Measurements from ENCODE around the gene WNT3. TPM values are rescaled to one million over a fixed set of nuclear protein-coding genes. Genes with fewer than 3 reads are reported as not detected.

WNT3 gene
- total and polyA plus RNA-seq, 10 donors: 0.32 to 0.94 (median 0.67) TPM

DNA sequence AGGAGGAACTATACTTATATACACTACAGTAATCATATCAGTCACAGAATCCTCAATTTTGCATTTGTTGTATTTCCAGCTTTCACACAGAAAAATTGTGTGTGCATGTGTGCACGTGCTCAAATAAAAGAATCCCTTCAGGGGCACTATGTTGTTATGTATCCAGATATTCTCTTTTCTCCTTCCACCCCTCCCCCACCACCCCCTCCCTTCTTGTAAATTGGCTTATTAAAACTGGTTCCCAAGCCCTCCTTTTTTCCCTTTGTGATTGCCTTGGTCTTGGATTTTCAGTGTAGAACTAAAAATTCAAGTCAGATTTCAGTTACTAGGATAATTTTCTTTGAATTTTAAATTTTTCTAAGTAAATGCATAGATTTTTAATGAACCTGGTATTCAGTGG is 86.3 kb downstream of the WNT3 start:
- no peak overlapping the region for H3K27ac ChIP-seq
- DNase-seq: no peak
- TF ChIP-seq, protein P1, sequence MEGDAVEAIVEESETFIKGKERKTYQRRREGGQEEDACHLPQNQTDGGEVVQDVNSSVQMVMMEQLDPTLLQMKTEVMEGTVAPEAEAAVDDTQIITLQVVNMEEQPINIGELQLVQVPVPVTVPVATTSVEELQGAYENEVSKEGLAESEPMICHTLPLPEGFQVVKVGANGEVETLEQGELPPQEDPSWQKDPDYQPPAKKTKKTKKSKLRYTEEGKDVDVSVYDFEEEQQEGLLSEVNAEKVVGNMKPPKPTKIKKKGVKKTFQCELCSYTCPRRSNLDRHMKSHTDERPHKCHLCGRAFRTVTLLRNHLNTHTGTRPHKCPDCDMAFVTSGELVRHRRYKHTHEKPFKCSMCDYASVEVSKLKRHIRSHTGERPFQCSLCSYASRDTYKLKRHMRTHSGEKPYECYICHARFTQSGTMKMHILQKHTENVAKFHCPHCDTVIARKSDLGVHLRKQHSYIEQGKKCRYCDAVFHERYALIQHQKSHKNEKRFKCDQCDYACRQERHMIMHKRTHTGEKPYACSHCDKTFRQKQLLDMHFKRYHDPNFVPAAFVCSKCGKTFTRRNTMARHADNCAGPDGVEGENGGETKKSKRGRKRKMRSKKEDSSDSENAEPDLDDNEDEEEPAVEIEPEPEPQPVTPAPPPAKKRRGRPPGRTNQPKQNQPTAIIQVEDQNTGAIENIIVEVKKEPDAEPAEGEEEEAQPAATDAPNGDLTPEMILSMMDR (IDR thresholded peaks at IDR 0.05 in 8 of 11, conservative IDR thresholded peaks at IDR 0.05 in 3 of 11): no peak
- TF ChIP-seq POLR2A (IDR thresholded peaks at IDR 0.05) (no peak), POLR2AphosphoS5 (IDR thresholded peaks at IDR 0.05) (no peak)
- H3K4me3 ChIP-seq: no peak overlapping the region
- peaks cover 0 to 17% (median 15%) of the 10 kb centered on the region in 6 donors for H3K4me1 ChIP-seq
- no peaks in the 10 kb centered on the region for H3K9me3 ChIP-seq
- WGBS, 5 donors: 83 to 100% (median 96%) methylated on average over 1 of the region's 1 CpG
- peaks cover 0 to 71% (median 15%) of the 10 kb centered on the region in 6 donors for H3K36me3 ChIP-seq
- intact Hi-C loops (cut with DNase I; ENCODE audit: low total_unique reads): no loop called here
- H3K27me3 ChIP-seq (replicated peaks in 1 of 7): no peaks in the 10 kb centered on the region

GRCh38 chr17:46730679-46731078 is 87.8 kb downstream of the WNT3 start:
- no peak for DNase-seq
- no peaks in the 10 kb centered on the region for H3K9me3 ChIP-seq
- WGBS, 5 donors: 95 to 98% (median 97%) methylated on average over 1 of the region's 1 CpG
- TF ChIP-seq POLR2AphosphoS5 (IDR thresholded peaks at IDR 0.05) (no peak), POLR2A (IDR thresholded peaks at IDR 0.05) (no peak)
- TF ChIP-seq, protein P1 (IDR thresholded peaks at IDR 0.05 in 8 of 11, conservative IDR thresholded peaks at IDR 0.05 in 3 of 11): no peak
- no peak overlapping the region for H3K4me3 ChIP-seq
- intact Hi-C loops (cut with DNase I; ENCODE audit: low total_unique reads): no loop called here
- H3K27me3 ChIP-seq (replicated peaks in 1 of 7): no peaks in the 10 kb centered on the region
- H3K4me1 ChIP-seq: peaks cover 0 to 3% (median 1%) of the 10 kb centered on the region in 6 donors
- peaks cover 0 to 85% (median 18%) of the 10 kb centered on the region in 6 donors for H3K36me3 ChIP-seq
- H3K27ac ChIP-seq: no peak overlapping the region

DNA sequence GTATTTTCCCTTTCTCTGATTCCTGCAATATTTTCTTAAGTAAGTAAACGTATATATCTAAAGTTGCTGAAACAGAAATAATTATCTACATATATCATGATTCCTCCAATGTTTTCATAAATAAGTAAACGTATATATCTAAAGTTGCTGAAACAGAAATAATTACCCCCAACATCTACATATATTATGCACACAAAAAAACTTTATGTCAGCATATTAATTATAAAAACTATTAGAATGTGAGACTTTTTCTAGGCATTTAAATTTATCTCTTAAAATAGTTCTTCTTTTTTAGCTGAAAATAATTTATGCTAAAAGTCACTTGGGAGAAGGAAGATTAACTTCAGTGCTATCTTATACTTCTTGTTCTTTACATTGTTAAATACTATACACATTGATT is 88.5 kb downstream of the WNT3 start:
- no peak for DNase-seq
- peaks cover 0 to 90% (median 18%) of the 10 kb centered on the region in 6 donors for H3K36me3 ChIP-seq

DNA sequence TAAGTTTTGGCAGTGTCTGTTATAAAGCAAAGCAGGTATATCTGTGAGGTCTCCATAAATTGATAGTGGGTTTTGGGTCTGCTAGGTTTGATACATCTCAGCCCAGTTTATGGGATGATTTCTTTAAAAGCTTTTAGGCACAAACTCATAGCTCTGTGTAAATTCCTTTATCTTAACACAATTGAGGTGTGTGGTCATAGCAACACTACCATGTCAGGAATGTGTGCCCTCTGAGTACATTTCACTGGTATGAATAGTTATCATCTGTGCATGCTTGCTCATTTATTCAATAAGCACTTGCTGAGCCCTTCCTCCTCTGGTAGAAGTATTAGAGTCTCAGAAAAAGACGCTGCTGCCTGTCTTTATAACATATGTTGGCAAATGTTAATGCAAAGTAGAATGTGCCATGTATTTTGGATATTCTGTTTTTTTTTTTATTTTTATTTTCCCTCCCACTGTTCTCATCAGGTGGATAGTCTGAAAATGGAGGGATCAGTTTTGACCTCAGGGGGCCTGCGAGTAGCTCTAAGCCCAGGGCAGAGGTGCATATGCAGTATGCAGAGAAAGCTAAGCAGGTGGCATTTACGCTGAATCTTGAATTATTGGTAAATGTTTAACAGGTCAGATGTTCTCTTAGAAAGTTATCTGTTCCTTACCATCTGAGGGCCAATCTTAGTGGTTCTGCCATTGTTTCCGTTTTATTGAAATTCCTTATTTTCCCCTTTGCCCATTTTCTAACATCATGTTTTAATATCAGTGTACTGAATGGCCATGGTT is 90.7 kb downstream of the WNT3 start:
- intact Hi-C loops (cut with DNase I; ENCODE audit: low total_unique reads): no loop called here
- H3K4me3 ChIP-seq: no peak overlapping the region
- TF ChIP-seq POLR2A (IDR thresholded peaks at IDR 0.05) (no peak), POLR2AphosphoS5 (IDR thresholded peaks at IDR 0.05) (no peak)
- TF ChIP-seq, protein P1 (IDR thresholded peaks at IDR 0.05 in 8 of 11, conservative IDR thresholded peaks at IDR 0.05 in 3 of 11): no peak
- 96 to 97% (median 97%) methylated on average over 4 of the region's 4 CpGs for WGBS, 5 donors
- H3K36me3 ChIP-seq: peaks cover 0 to 95% (median 14%) of the 10 kb centered on the region in 6 donors
- DNase-seq: no peak
- H3K27ac ChIP-seq: no peak overlapping the region
- H3K27me3 ChIP-seq (replicated peaks in 1 of 7): no peaks in the 10 kb centered on the region
- H3K4me1 ChIP-seq: no peaks in the 10 kb centered on the region
- H3K9me3 ChIP-seq: no peaks in the 10 kb centered on the region

More for the DNA sequence above, 88.5 kb downstream of the WNT3 start:
- intact Hi-C loops (cut with DNase I; ENCODE audit: low total_unique reads): no loop called here
- no peak overlapping the region for H3K4me3 ChIP-seq
- WGBS, 5 donors: 93 to 96% (median 95%) methylated on average over 2 of the region's 2 CpGs
- H3K9me3 ChIP-seq: no peaks in the 10 kb centered on the region
- no peak overlapping the region for H3K27ac ChIP-seq
- TF ChIP-seq POLR2A (IDR thresholded peaks at IDR 0.05): no peak
- no peak for TF ChIP-seq POLR2AphosphoS5 (IDR thresholded peaks at IDR 0.05)
- TF ChIP-seq, protein P1 (IDR thresholded peaks at IDR 0.05 in 8 of 11, conservative IDR thresholded peaks at IDR 0.05 in 3 of 11): no peak
- no peaks in the 10 kb centered on the region for H3K4me1 ChIP-seq
- H3K27me3 ChIP-seq (replicated peaks in 1 of 7): no peaks in the 10 kb centered on the region

Measured in spleen (tissue), 11 donors.